Measurements from ENCODE around the gene RNF114.
"Not testable (repeated sequence)": the region's sequence is repeated elsewhere in the genome, so short reads cannot be mapped to it uniquely, and the experiment has no call there.

Gene RNF114

GRCh38 chr20:49948809-49949507 is 12.8 kb downstream of the RNF114 start:
- H3K4me3 Mint-ChIP-seq, result no peak overlapping the region
- peaks cover 10 to 11% of the 10 kb centered on the region in 2 donors for H3K4me1 Mint-ChIP-seq (ENCODE audit: low read depth in 2 of 2)
- H3K36me3 Mint-ChIP-seq (ENCODE audit: insufficient read depth), result peaks cover 96% of the 10 kb centered on the region
- no peaks in the 10 kb centered on the region for H3K9me3 Mint-ChIP-seq
- no peak overlapping the region for H3K27ac Mint-ChIP-seq
- no peak for ATAC-seq (replicated peaks)
- no peak for DNase-seq
- no peaks in the 10 kb centered on the region for H3K27me3 Mint-ChIP-seq

- Mint-ChIP-seq H3K9me3 (no peaks in the 10 kb centered on the region), H3K27ac (no peak overlapping the region), H3K4me1 (ENCODE audit: low read depth in 2 of 2) (peaks cover 4 to 10% of the 10 kb centered on the region in 2 donors), H3K27me3 (no peaks in the 10 kb centered on the region), H3K4me3 (no peak overlapping the region), H3K36me3 (ENCODE audit: insufficient read depth) (peaks cover 94% of the 10 kb centered on the region)
- ATAC-seq (replicated peaks) (no peak), DNase-seq (no peak)
These were observed 15.0 kb downstream of the RNF114 start for GRCh38 chr20:49951151-49951550.

GRCh38 chr20:49955167-49955566 is 19.0 kb downstream of the RNF114 start:
- H3K36me3 Mint-ChIP-seq (ENCODE audit: insufficient read depth), result peaks cover 66% of the 10 kb centered on the region
- H3K27me3 Mint-ChIP-seq, result no peaks in the 10 kb centered on the region
- peaks cover 0 to 10% of the 10 kb centered on the region in 2 donors for H3K4me1 Mint-ChIP-seq (ENCODE audit: low read depth in 2 of 2)
- ATAC-seq (replicated peaks) (no peak), DNase-seq (no peak)
- peak overlapping the region in 1 of 2 donors; percentile 28 for H3K4me3 Mint-ChIP-seq
- H3K27ac Mint-ChIP-seq, result peak overlapping the region in 1 of 2 donors; percentile 85
- H3K9me3 Mint-ChIP-seq, result no peaks in the 10 kb centered on the region

GRCh38 chr20:49955830-49956396 is 19.7 kb downstream of the RNF114 start:
- not testable (repeated sequence) for H3K27me3 Mint-ChIP-seq; H3K9me3 Mint-ChIP-seq; DNase-seq; H3K27ac Mint-ChIP-seq; ATAC-seq (replicated peaks); H3K4me3 Mint-ChIP-seq
- Mint-ChIP-seq H3K36me3 (ENCODE audit: insufficient read depth) (peaks cover 62% of the 10 kb centered on the region), H3K4me1 (ENCODE audit: low read depth in 2 of 2) (peaks cover 0 to 10% of the 10 kb centered on the region in 2 donors)

DNA sequence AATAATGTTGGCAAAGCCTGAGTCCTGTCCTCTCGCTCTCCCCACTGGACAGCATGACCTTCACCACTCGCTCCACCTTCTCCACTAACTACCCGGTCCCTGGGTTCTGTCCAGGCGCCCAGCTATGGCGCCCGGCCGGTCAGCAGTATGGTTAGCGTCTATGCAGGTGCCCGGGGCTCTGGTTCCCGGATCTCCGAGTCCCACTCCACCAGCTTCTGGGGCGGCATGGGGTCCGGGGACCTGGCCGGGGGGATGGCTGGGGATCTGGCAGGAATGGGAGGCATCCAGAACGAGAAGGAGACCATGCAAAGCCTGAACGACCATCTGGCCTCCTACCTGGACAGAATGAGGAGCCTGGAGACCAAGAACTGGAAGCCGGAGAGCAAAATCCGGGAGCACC is 20.5 kb downstream of the RNF114 start:
- peaks cover 54% of the 10 kb centered on the region for H3K36me3 Mint-ChIP-seq (ENCODE audit: insufficient read depth)

DNA sequence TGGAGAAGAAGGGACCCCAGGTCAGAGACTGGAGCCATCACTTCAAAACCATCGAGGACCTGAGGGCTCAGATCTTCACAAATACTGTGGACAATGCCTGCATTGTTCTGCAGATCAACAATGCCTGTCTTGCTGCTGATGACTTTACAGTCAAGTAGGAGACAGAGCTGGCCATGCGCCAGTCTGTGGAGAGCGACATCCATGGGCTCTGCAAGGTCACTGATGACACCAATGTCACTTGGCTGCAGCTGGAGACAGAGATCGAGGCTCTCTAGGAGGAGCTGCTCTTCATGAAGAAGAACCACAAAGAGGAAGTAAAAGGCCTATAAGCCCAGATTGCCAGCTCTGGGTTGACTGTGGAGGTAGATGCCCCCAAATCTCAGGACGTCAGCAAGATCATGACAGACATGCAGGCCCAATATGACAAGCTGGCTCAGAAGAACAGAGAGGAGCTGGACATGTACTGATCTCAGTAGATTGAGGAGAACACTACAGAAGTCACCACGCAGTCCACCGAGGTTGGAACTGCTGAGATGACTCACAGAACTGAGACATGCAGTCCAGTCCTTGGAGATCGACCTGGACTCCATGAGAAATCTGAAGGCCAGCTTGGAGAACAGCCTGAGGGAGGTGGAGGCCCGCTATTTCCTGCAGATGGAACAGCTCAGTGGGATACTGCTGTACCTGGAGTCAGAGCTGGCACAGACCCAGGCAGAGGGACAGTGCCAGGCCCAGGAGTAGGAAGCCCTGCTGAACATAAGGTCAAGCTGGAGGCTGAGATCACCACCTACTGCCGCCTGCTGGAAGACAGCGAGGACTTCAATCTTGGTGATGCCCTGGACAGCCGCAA is 21.1 kb downstream of the RNF114 start:
- Mint-ChIP-seq H3K27ac (peak overlapping the region; percentile 9 to 68), H3K36me3 (ENCODE audit: insufficient read depth) (peaks cover 52% of the 10 kb centered on the region), H3K4me1 (ENCODE audit: low read depth in 2 of 2) (peaks cover 0 to 10% of the 10 kb centered on the region in 2 donors)
- not testable (repeated sequence) for H3K9me3 Mint-ChIP-seq; H3K27me3 Mint-ChIP-seq; DNase-seq; ATAC-seq (replicated peaks); H3K4me3 Mint-ChIP-seq

More for the DNA sequence above, 20.5 kb downstream of the RNF114 start:
- Mint-ChIP-seq H3K27ac (peak overlapping the region in 1 of 2 donors; percentile 9), H3K4me3 (no peak overlapping the region), H3K4me1 (ENCODE audit: low read depth in 2 of 2) (peaks cover 0 to 10% of the 10 kb centered on the region in 2 donors), H3K9me3 (no peaks in the 10 kb centered on the region), H3K27me3 (no peaks in the 10 kb centered on the region)
- ATAC-seq (replicated peaks), result no peak
- DNase-seq, result no peak

DNA sequence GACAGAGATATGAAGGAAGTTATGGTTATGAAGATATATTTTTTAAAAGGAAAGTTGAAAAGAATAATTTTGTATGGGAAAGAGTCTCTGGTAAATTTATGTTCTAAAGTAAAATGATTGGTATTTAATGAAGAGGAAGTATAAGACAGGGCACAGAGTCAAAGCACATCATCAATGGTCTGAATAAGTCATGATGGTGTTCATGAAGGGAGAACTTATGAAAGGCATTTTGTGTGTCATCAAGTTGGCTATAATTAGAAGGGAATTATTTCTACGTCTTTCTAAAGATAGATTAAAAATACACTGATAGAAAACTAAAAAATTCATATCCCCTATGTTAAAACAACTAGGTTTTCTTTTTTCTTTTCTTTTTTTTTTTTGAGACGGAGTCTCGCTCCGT is 25.2 kb downstream of the RNF114 start:
- Mint-ChIP-seq H3K27me3 (no peaks in the 10 kb centered on the region), H3K4me1 (ENCODE audit: low read depth in 2 of 2) (peaks cover 0 to 5% of the 10 kb centered on the region in 2 donors), H3K36me3 (ENCODE audit: insufficient read depth) (peaks cover 18% of the 10 kb centered on the region), H3K4me3 (no peak overlapping the region), H3K9me3 (no peaks in the 10 kb centered on the region), H3K27ac (no peak overlapping the region)
- DNase-seq (no peak), ATAC-seq (replicated peaks) (no peak)

DNA sequence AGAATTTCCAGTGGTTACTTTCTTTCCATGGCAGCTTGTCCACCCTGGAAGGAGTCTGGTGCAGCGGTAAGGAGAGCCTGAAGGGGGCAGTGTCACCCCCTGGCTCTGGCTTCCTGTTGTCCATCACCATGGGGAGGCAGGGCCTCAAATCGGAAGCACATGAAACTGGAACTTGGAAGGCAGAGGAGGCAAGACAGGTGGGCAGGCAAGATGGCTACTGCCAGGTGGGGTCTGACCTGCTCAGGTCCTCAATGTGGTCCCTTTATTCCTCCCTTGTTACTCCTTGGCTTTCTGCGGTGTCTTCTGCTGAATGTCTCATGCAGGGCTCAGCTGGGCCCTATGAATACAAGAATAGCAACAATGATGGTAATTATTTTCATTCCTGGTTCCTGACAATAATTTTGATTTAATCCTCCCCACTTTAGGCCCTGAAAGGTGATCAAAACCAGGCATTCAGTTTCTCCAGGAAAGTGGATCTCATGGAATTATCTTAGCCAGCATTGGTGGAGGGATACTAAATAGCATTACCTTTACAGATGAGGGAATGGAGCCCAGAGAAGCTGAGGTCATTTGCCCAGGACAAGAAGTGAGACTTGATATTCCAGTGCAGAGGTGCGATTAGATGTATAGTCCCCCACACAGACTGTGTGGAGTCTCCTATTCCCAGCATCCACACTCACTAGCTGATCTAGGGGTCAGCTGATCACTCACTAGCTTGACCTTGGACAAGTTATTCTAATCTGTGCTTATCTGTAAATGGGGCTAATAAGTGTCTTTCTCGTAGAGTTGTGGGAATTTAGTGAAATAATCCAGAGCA is 29.0 kb downstream of the RNF114 start:
- DNase-seq, result no peak
- H3K27me3 Mint-ChIP-seq, result no peaks in the 10 kb centered on the region
- ATAC-seq (replicated peaks), result no peak
- H3K27ac Mint-ChIP-seq, result no peak overlapping the region
- peaks cover 11% of the 10 kb centered on the region for H3K36me3 Mint-ChIP-seq (ENCODE audit: insufficient read depth)
- peaks cover 0 to under 1% of the 10 kb centered on the region in 2 donors for H3K4me1 Mint-ChIP-seq (ENCODE audit: low read depth in 2 of 2)
- H3K4me3 Mint-ChIP-seq, result no peak overlapping the region
- no peaks in the 10 kb centered on the region for H3K9me3 Mint-ChIP-seq

DNA sequence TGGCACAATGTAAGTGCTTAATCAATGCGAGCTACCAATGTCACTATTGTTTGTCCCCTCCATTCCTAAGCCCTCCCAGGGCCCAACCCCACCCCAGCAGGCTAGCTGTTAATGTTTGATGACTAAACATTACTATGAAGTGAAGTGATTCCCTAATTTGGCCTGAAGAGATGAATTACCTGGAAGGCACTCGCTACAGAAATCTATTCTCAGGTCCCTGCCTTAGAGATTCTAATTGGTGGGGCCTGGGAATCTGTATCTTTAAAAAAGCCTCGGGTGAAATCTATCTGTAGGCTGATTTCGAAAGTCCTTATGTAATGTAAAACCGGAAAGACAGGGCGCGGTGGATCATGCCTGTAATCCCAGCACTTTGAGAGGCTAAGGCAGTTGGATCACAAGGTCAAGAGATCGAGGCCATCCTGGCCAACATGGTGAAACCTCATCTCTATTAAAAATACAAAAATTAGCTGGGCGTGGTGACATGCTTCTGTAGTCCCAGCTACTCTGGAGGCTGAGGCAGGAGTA is 29.6 kb downstream of the RNF114 start:
- H3K27me3 Mint-ChIP-seq, result no peaks in the 10 kb centered on the region
- no peak overlapping the region for H3K27ac Mint-ChIP-seq
- no peak for ATAC-seq (replicated peaks)
- H3K4me1 Mint-ChIP-seq (ENCODE audit: low read depth in 2 of 2), result peaks cover 0 to 2% of the 10 kb centered on the region in 2 donors
- peaks cover 7% of the 10 kb centered on the region for H3K36me3 Mint-ChIP-seq (ENCODE audit: insufficient read depth)
- DNase-seq, result no peak
- H3K4me3 Mint-ChIP-seq, result no peak overlapping the region
- no peaks in the 10 kb centered on the region for H3K9me3 Mint-ChIP-seq

DNA sequence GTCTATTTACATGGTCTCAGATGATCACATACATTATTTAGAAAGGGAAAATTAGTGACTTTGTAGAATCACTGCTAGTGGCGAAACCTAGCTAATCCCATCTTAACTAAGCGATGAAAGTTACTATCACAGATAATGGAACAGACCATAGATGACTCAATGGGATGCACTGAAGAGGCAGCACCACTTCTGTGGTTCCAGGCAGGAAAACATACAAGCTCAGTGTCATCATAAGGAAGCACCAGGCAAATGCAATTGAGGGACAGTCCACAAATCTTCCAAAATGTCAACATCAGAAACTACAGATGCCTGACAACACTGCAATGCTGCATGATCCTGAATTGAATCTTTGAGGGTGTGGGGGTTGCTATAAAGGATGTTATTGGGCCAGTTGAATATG is 30.7 kb downstream of the RNF114 start:
- Mint-ChIP-seq H3K4me3 (no peak overlapping the region), H3K27ac (peak overlapping the region in 1 of 2 donors; percentile 49), H3K27me3 (no peaks in the 10 kb centered on the region), H3K4me1 (ENCODE audit: low read depth in 2 of 2) (peaks cover 0 to 2% of the 10 kb centered on the region in 2 donors), H3K9me3 (no peaks in the 10 kb centered on the region), H3K36me3 (ENCODE audit: insufficient read depth) (peaks cover 6% of the 10 kb centered on the region)
- no peak for ATAC-seq (replicated peaks)
- no peak for DNase-seq

- no peak for DNase-seq
- Mint-ChIP-seq H3K4me3 (no peak overlapping the region), H3K36me3 (ENCODE audit: insufficient read depth) (no peaks in the 10 kb centered on the region), H3K9me3 (no peaks in the 10 kb centered on the region), H3K27me3 (peaks cover 0 to 6% of the 10 kb centered on the region in 2 donors), H3K27ac (peak overlapping the region in 1 of 2 donors; percentile 41), H3K4me1 (ENCODE audit: low read depth in 2 of 2) (peaks cover 0 to 2% of the 10 kb centered on the region in 2 donors)
- no peak for ATAC-seq (replicated peaks)
These were observed 33.0 kb downstream of the RNF114 start for GRCh38 chr20:49969234-49969633.

DNA sequence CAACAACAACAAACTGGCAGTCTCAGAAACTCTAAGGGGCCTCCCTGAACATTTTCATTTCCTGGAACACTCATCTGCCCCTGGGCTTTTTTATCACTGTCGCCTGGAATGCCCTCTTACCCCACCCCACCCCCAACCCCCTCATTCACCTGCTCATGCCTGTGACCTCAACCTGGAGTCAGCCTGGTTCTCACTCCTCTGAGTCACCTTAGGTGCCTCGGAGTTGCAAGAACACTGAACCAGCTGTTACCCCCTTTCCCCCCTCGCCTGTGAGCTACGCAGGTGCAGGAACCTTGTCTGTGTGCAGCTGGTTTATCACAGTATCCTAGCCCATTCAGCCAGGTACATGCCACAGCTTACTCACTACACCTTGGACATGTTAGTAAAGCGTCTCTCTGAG is 33.7 kb downstream of the RNF114 start:
- peaks cover 0 to 8% of the 10 kb centered on the region in 2 donors for H3K27me3 Mint-ChIP-seq
- DNase-seq (no peak), ATAC-seq (replicated peaks) (no peak)
- no peaks in the 10 kb centered on the region for H3K36me3 Mint-ChIP-seq (ENCODE audit: insufficient read depth)
- H3K4me1 Mint-ChIP-seq (ENCODE audit: low read depth in 2 of 2), result peaks cover 0 to 2% of the 10 kb centered on the region in 2 donors
- H3K4me3 Mint-ChIP-seq, result no peak overlapping the region
- H3K9me3 Mint-ChIP-seq, result no peaks in the 10 kb centered on the region
- H3K27ac Mint-ChIP-seq, result no peak overlapping the region

- DNase-seq (no peak), ATAC-seq (replicated peaks) (no peak)
- no peak overlapping the region for H3K27ac Mint-ChIP-seq
- H3K9me3 Mint-ChIP-seq, result no peaks in the 10 kb centered on the region
- no peaks in the 10 kb centered on the region for H3K36me3 Mint-ChIP-seq (ENCODE audit: insufficient read depth)
- no peak overlapping the region for H3K4me3 Mint-ChIP-seq
- H3K4me1 Mint-ChIP-seq (ENCODE audit: low read depth in 2 of 2), result peaks cover 0 to 2% of the 10 kb centered on the region in 2 donors
- peaks cover 0 to 8% of the 10 kb centered on the region in 2 donors for H3K27me3 Mint-ChIP-seq
These were observed 34.3 kb downstream of the RNF114 start for GRCh38 chr20:49970498-49970897.

Data from effector memory CD8-positive, alpha-beta T cell (primary cell).